CD4-positive, alpha-beta T cell (primary cell): ENCODE measurements around the gene KIF23. TPM values are rescaled to one million over a fixed set of nuclear protein-coding genes. Genes with fewer than 3 reads are reported as not detected.
"Not testable (repeated sequence)": the region's sequence is repeated elsewhere in the genome, so short reads cannot be mapped to it uniquely, and the experiment has no call there.

Experiments
- ATAC-seq: fragments of 200-7000 bp; cut with Tn5 transposase; one replicate; pipeline ENCODE4 v1.10.0; 2022; ENCODE audit warnings: mild to moderate bottlenecking; ENCODE audit not compliant: poor library complexity
- CTCF ChIA-PET: fragments of 350-600 bp; sonication (Branson Sonifier 250); formaldehyde crosslinking; loops from one replicate; lab custom pipeline; 2021; ENCODE audit warnings: antibody characterized with exemption, inconsistent platforms; lab: Charles Lee
- POLR2A ChIA-PET: fragments of 350-600 bp; sonication (Branson Sonifier 250); formaldehyde crosslinking; loops from one replicate; lab custom pipeline; 2021; ENCODE audit warnings: antibody characterized with exemption, inconsistent platforms; lab: Charles Lee
- DNase-seq, 14 experiments: peaks; one replicate each; pipeline ENCODE4 v3.0.0-alpha.2; 2013 to 2020; ENCODE audit warnings: mixed read lengths in 2 of 14
- H3K27ac ChIP-seq, 2 donors: one replicate each; pipeline versions ENCODE4 v1.5.1 to v1.7.0; 2013; ENCODE audit warnings: low read length in 2 of 2, low read depth in 1 of 2, mild to moderate bottlenecking in 1 of 2
- H3K27me3 ChIP-seq, 2 experiments: 1 replicate in 1 of 2; 2 replicates in 1 of 2; pipeline versions ENCODE4 v1.6.1 to v1.7.0; 2013; ENCODE audit warnings: low read length in 2 of 2, control low read depth in 1 of 2, mild to moderate bottlenecking in 1 of 2, moderate library complexity in 1 of 2; ENCODE audit not compliant: insufficient read depth in 2 of 2, control insufficient read depth in 1 of 2
- H3K36me3 ChIP-seq: one replicate; pipeline ENCODE4 v1.6.1; 2013; ENCODE audit warnings: low read length, control low read depth; ENCODE audit not compliant: insufficient read depth
- H3K4me1 ChIP-seq: one replicate; pipeline ENCODE4 v1.6.1; 2013; ENCODE audit warnings: low read length, control low read depth; ENCODE audit not compliant: insufficient read depth
- H3K4me3 ChIP-seq: one replicate; pipeline ENCODE4 v1.5.1; 2013; ENCODE audit warnings: mild to moderate bottlenecking, low read length, moderate library complexity
- H3K9me3 ChIP-seq, 2 experiments: 1 replicate in 1 of 2; 2 replicates in 1 of 2; pipeline versions ENCODE4 v1.6.1 to v1.7.0; 2013; ENCODE audit warnings: low read length in 2 of 2, mild to moderate bottlenecking in 2 of 2, control low read depth in 1 of 2, moderate library complexity in 1 of 2; ENCODE audit not compliant: control insufficient read depth in 1 of 2, insufficient read depth in 1 of 2
- H3K27ac Mint-ChIP-seq: one replicate; pipeline ENCODE4 v1.8.0; 2020; ENCODE audit warnings: mixed read lengths
- H3K27me3 Mint-ChIP-seq: one replicate; pipeline ENCODE4 v1.8.0; 2021; ENCODE audit warnings: mixed read lengths
- H3K36me3 Mint-ChIP-seq: one replicate; pipeline ENCODE4 v1.8.0; 2021; ENCODE audit warnings: low read depth, mixed read lengths
- H3K4me1 Mint-ChIP-seq: one replicate; pipeline ENCODE4 v1.8.0; 2021; ENCODE audit warnings: low read depth, mixed read lengths
- H3K4me3 Mint-ChIP-seq: one replicate; pipeline ENCODE4 v1.8.0; 2020; ENCODE audit warnings: mild to moderate bottlenecking, mixed read lengths
- H3K9me3 Mint-ChIP-seq: one replicate; pipeline ENCODE4 v1.8.0; 2020; ENCODE audit warnings: mixed read lengths
- intact Hi-C, 2 experiments: fragments of 100-400 bp; cut with DNase I in 1 of 2; cut with micrococcal nuclease in 1 of 2; formaldehyde crosslinking; loops; one replicate each; pipeline versions ENCODE4 v1.15.1 to v1.9.0; 2023 to 2025; cut with DNase I, micrococcal nuclease
- total RNA-seq, 174 experiments: library from RNA in 2 of 174; stranded (reverse) in 2 of 174; gene quantifications; one replicate each; pipeline ENCODE4 v1.2.3 and lab custom pipeline; 2021 to 2026
- TF ChIP-seq, protein P1 (sequence below): fragments of 200-600 bp; IDR thresholded peaks from one replicate; pipeline ENCODE4 v1.8.0; 2022; ENCODE audit warnings: antibody characterized with exemption, mild to moderate bottlenecking

The KIF23 gene
- total RNA-seq, 2 experiments from 2014 or later, result 0.71 to 1.1 TPM

DNA sequence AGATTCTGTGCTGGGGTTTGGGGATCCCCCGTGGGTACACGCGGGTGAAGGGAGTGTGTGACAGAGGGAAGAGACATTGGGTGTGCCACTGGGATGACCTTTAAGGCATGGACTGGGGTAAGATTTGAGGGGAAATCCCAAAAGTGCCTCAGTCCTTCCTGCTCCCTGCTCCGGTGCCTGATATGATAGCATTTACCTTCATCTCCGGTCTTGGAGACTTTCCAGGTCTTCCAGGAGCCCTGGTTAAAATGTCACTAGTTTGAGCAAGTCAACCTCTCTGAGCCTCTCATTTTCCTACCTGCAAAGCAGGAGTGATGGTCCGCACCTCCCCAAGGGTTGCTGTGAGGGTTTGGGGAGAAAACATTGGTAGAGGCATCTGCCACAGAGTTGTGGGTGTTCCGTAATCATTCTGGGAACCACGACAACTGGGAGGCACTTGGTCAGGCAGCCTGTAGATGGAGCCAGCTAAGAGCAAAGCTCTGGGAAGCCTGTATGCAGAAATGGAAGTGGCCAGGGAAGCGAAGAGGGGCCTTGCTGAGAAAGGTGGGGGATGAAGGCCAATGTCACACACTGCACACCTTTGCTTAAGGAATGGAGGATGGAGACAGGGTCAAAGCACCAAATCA is 33.9 kb upstream of the KIF23 start:
- CTCF ChIA-PET, result no interaction called here
- H3K27ac ChIP-seq, result no peak overlapping the region
- POLR2A ChIA-PET, result no interaction called here
- no peak overlapping the region for H3K4me3 ChIP-seq
- no peaks in the 10 kb centered on the region for H3K4me1 ChIP-seq
- Mint-ChIP-seq H3K4me3 (no peak overlapping the region), H3K4me1 (no peaks in the 10 kb centered on the region), H3K9me3 (no peaks in the 10 kb centered on the region), H3K27ac (no peak overlapping the region), H3K27me3 (peaks cover 13% of the 10 kb centered on the region), H3K36me3 (no peaks in the 10 kb centered on the region)
- no peaks in the 10 kb centered on the region for H3K36me3 ChIP-seq
- DNase-seq (no peak), ATAC-seq (no peak)
- H3K27me3 ChIP-seq, result peaks cover 0 to 2% of the 10 kb centered on the region in 2 experiments
- TF ChIP-seq, protein P1, sequence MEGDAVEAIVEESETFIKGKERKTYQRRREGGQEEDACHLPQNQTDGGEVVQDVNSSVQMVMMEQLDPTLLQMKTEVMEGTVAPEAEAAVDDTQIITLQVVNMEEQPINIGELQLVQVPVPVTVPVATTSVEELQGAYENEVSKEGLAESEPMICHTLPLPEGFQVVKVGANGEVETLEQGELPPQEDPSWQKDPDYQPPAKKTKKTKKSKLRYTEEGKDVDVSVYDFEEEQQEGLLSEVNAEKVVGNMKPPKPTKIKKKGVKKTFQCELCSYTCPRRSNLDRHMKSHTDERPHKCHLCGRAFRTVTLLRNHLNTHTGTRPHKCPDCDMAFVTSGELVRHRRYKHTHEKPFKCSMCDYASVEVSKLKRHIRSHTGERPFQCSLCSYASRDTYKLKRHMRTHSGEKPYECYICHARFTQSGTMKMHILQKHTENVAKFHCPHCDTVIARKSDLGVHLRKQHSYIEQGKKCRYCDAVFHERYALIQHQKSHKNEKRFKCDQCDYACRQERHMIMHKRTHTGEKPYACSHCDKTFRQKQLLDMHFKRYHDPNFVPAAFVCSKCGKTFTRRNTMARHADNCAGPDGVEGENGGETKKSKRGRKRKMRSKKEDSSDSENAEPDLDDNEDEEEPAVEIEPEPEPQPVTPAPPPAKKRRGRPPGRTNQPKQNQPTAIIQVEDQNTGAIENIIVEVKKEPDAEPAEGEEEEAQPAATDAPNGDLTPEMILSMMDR, result no peak
- intact Hi-C loops, result no loop called here
- no peaks in the 10 kb centered on the region for H3K9me3 ChIP-seq

DNA sequence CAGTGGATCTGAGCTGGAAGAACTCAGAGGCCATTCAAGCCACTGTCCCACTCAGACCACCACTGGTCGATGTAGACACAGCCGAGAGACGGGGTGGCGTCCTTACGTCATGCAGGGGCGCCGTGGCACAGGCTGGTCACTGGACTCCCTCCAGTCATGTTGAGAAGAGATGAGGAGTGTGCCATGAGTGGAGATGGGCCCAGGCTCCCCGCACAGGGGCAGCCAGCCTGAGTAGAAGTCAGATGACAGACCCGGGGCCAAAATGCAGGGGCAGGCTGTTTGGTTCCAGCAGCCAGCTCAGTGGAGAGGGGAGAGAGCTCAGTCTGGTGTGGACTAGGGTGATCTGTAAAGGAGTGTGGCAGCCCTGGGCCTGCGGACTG is 33.4 kb upstream of the KIF23 start:
- Mint-ChIP-seq H3K27me3 (peaks cover 11% of the 10 kb centered on the region), H3K4me3 (no peak overlapping the region), H3K4me1 (no peaks in the 10 kb centered on the region), H3K36me3 (no peaks in the 10 kb centered on the region), H3K27ac (no peak overlapping the region), H3K9me3 (no peaks in the 10 kb centered on the region)
- Histone ChIP-seq H3K27ac (no peak overlapping the region), H3K9me3 (no peaks in the 10 kb centered on the region), H3K4me3 (no peak overlapping the region), H3K27me3 (peaks cover 0 to 2% of the 10 kb centered on the region in 2 experiments), H3K4me1 (no peaks in the 10 kb centered on the region), H3K36me3 (no peaks in the 10 kb centered on the region)
- ATAC-seq (no peak), DNase-seq (no peak)
- TF ChIP-seq, protein P1, result no peak
- ChIA-PET CTCF (no interaction called here), POLR2A (no interaction called here)
- intact Hi-C loops, result no loop called here

DNA sequence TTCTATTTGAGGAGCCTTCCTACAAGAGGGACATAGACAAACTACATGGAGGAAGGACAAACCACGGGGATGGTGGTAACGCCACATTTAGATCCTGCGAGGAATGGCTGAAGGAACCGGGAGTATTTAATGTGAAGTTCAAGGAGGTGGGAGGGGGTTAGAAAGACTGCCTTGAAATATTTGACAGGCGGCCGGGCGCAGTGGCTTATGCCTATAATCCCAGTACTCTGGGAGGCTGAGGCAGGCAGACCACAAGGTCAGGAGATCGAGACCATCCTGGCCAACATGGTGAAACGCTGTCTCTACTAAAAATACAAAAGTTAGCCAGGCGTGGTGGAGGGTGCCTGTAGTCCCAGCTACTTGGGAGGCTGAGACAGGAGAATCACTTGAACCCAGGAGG is 32.0 kb upstream of the KIF23 start:
- H3K27ac ChIP-seq, H3K36me3 Mint-ChIP-seq, H3K36me3 ChIP-seq, H3K27me3 Mint-ChIP-seq, POLR2A ChIA-PET, H3K4me1 ChIP-seq, ATAC-seq, H3K9me3 ChIP-seq, H3K4me3 Mint-ChIP-seq, intact Hi-C loops, H3K27ac Mint-ChIP-seq, H3K4me3 ChIP-seq, DNase-seq, H3K27me3 ChIP-seq, H3K9me3 Mint-ChIP-seq, H3K4me1 Mint-ChIP-seq: not testable (repeated sequence)
- CTCF ChIA-PET, result interaction anchor here (1.2 kb wide), 1 partner anchor 13 kb away, joined by 3 read pairs; no protein-coding TSS in a partner anchor

DNA sequence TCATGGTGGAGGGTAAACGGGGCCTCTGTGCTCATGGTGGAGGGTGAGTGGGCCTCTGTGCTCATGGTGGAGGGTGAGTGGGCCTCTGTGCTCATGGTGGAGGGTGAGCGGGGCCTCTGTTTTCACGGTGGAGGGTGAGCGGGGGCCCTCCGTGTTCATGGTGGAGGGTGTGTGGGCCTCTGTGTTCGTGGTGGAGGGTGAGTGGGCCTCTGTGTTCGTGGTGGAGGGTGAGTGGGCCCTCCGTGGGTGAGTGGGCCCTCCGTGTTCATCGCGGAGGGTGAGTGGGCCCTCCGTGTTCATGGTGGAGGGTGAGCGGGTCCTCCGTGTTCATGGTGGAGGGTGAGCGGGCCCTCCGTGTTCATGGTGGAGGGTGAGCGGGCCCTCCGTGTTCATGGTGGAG is 30.1 kb upstream of the KIF23 start:
- H3K27ac Mint-ChIP-seq, H3K27me3 ChIP-seq, H3K27ac ChIP-seq, POLR2A ChIA-PET, H3K4me3 Mint-ChIP-seq, H3K36me3 Mint-ChIP-seq, H3K27me3 Mint-ChIP-seq, DNase-seq, CTCF ChIA-PET, H3K9me3 Mint-ChIP-seq, H3K4me1 Mint-ChIP-seq, H3K9me3 ChIP-seq, H3K36me3 ChIP-seq, H3K4me1 ChIP-seq, ATAC-seq, intact Hi-C loops, H3K4me3 ChIP-seq: not testable (repeated sequence)
